ENCODE results near the gene ABR. TPM values are rescaled to one million over a fixed set of nuclear protein-coding genes. Genes with fewer than 3 reads are reported as not detected.

ABR gene
- total RNA-seq, 1 donor from 2014 or later, result 70.9 TPM

- Mint-ChIP-seq H3K27ac (ENCODE audit: unreplicated experiment) (no peak overlapping the region), H3K4me3 (ENCODE audit: unreplicated experiment) (no peak overlapping the region), H3K9me3 (ENCODE audit: unreplicated experiment) (no peaks in the 10 kb centered on the region), H3K36me3 (ENCODE audit: low read depth, unreplicated experiment) (peaks cover 5% of the 10 kb centered on the region), H3K4me1 (ENCODE audit: low read depth, unreplicated experiment) (peaks cover 10% of the 10 kb centered on the region), H3K27me3 (ENCODE audit: low read depth, unreplicated experiment) (no peaks in the 10 kb centered on the region)
- Histone ChIP-seq H3K4me2 (ENCODE audit: low read length) (peak overlapping the region; percentile 28), H3K27me3 (ENCODE audit: insufficient read depth, low read length) (no peaks in the 10 kb centered on the region), H3K4me3 (ENCODE audit: insufficient read depth, low read depth, low read length) (no peak overlapping the region), H3K36me3 (ENCODE audit: insufficient read depth, low read length) (no peaks in the 10 kb centered on the region), H3K9ac (ENCODE audit: low read length) (peak overlapping the region; percentile 24), H2AFZ (ENCODE audit: low read depth, low read length) (no peak overlapping the region), H3K27ac (ENCODE audit: low read depth, low read length) (peak overlapping the region; percentile 59), H3K79me2 (ENCODE audit: insufficient read depth, low read length) (no peaks in the 10 kb centered on the region), H3K4me1 (ENCODE audit: insufficient read depth, low read length) (peaks cover 48% of the 10 kb centered on the region), H4K20me1 (ENCODE audit: insufficient read depth, low read length) (peaks cover 36% of the 10 kb centered on the region), H3K9me3 (ENCODE audit: insufficient read depth, low read depth, low read length) (no peaks in the 10 kb centered on the region)
- TF ChIP-seq, protein P1, sequence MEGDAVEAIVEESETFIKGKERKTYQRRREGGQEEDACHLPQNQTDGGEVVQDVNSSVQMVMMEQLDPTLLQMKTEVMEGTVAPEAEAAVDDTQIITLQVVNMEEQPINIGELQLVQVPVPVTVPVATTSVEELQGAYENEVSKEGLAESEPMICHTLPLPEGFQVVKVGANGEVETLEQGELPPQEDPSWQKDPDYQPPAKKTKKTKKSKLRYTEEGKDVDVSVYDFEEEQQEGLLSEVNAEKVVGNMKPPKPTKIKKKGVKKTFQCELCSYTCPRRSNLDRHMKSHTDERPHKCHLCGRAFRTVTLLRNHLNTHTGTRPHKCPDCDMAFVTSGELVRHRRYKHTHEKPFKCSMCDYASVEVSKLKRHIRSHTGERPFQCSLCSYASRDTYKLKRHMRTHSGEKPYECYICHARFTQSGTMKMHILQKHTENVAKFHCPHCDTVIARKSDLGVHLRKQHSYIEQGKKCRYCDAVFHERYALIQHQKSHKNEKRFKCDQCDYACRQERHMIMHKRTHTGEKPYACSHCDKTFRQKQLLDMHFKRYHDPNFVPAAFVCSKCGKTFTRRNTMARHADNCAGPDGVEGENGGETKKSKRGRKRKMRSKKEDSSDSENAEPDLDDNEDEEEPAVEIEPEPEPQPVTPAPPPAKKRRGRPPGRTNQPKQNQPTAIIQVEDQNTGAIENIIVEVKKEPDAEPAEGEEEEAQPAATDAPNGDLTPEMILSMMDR (IDR thresholded peaks at IDR 0.05; ENCODE audit: insufficient read depth, low read depth, low read length), result no peak
- TF ChIP-seq EZH2 (IDR thresholded peaks at IDR 0.05; ENCODE audit: insufficient read depth, low read length), result no peak
- DNase-seq (ENCODE audit: low read depth) (peak; percentile 77), FAIRE-seq (no peak)
Observed at GRCh38 chr17:1082579-1082978, 97.2 kb downstream of the ABR start.

- Mint-ChIP-seq H3K27me3 (ENCODE audit: low read depth, unreplicated experiment) (no peaks in the 10 kb centered on the region), H3K4me3 (ENCODE audit: unreplicated experiment) (peak overlapping the region; percentile 34), H3K9me3 (ENCODE audit: unreplicated experiment) (no peaks in the 10 kb centered on the region), H3K36me3 (ENCODE audit: low read depth, unreplicated experiment) (peaks cover 2% of the 10 kb centered on the region), H3K27ac (ENCODE audit: unreplicated experiment) (no peak overlapping the region), H3K4me1 (ENCODE audit: low read depth, unreplicated experiment) (peaks cover 10% of the 10 kb centered on the region)
- no peaks in the 10 kb centered on the region for H3K27me3 ChIP-seq (ENCODE audit: insufficient read depth, low read length)
- H3K9me3 ChIP-seq (ENCODE audit: insufficient read depth, low read depth, low read length), result no peaks in the 10 kb centered on the region
- H2AFZ ChIP-seq (ENCODE audit: low read depth, low read length), result no peak overlapping the region
- peaks cover 61% of the 10 kb centered on the region for H4K20me1 ChIP-seq (ENCODE audit: insufficient read depth, low read length)
- H3K79me2 ChIP-seq (ENCODE audit: insufficient read depth, low read length), result peaks cover 3% of the 10 kb centered on the region
- no peaks in the 10 kb centered on the region for H3K36me3 ChIP-seq (ENCODE audit: insufficient read depth, low read length)
- H3K4me3 ChIP-seq (ENCODE audit: insufficient read depth, low read depth, low read length), result no peak overlapping the region
- FAIRE-seq (no peak), DNase-seq (ENCODE audit: low read depth) (no peak)
- H3K4me2 ChIP-seq (ENCODE audit: low read length), result peak overlapping the region; percentile 15
- H3K4me1 ChIP-seq (ENCODE audit: insufficient read depth, low read length), result peaks cover 45% of the 10 kb centered on the region
- TF ChIP-seq, protein P1 (IDR thresholded peaks at IDR 0.05; ENCODE audit: insufficient read depth, low read depth, low read length), result no peak
- TF ChIP-seq EZH2 (IDR thresholded peaks at IDR 0.05; ENCODE audit: insufficient read depth, low read length), result no peak
- H3K9ac ChIP-seq (ENCODE audit: low read length), result peak overlapping the region; percentile 10
- H3K27ac ChIP-seq (ENCODE audit: low read depth, low read length), result no peak overlapping the region
Observed at GRCh38 chr17:1078831-1079561, 100.8 kb downstream of the ABR start.

Data from astrocyte (in vitro differentiated cells and primary cell).